NCI-H2029 (cell line): ENCODE measurements around the gene CIAO1.
"Not testable (repeated sequence)": the region's sequence is repeated elsewhere in the genome, so short reads cannot be mapped to it uniquely, and the experiment has no call there.

Experiments used
- DNase-seq: peaks from one replicate; lab custom pipeline; 2025; lab: John Stamatoyannopoulos, UW

CIAO1 gene

GRCh38 chr2:96265840-96266679 lies at the start of gene CIAO1, which contains the start of gene TMEM127:
CIAO1 (plus strand) TSS chr2:96266225; CDS start chr2:96266351, 126 bp downstream.
TMEM127 (minus strand) TSS chr2:96265997; CDS start chr2:96265381, 616 bp downstream.
- DNase-seq: peak; percentile 97

- DNase-seq: no peak
Observed at GRCh38 chr2:96218508-96219131, 47.4 kb upstream of the CIAO1 start.

- DNase-seq: not testable (repeated sequence)
Observed at GRCh38 chr2:96219959-96220358, 46.1 kb upstream of the CIAO1 start.

- DNase-seq: not testable (repeated sequence)
Observed at GRCh38 chr2:96221106-96221505, 44.9 kb upstream of the CIAO1 start.

- no peak for DNase-seq
Observed at GRCh38 chr2:96225016-96225533, 41.0 kb upstream of the CIAO1 start.

- no peak for DNase-seq
Observed at GRCh38 chr2:96231316-96231715, 34.7 kb upstream of the CIAO1 start.

GRCh38 chr2:96233436-96233835 lies 32.6 kb upstream of the CIAO1 start:
- no peak for DNase-seq

- no peak for DNase-seq
Observed at GRCh38 chr2:96233880-96234316, 32.1 kb upstream of the CIAO1 start.

GRCh38 chr2:96236882-96237281 lies 29.1 kb upstream of the CIAO1 start:
- DNase-seq: no peak

GRCh38 chr2:96238266-96238665 lies 27.8 kb upstream of the CIAO1 start:
- DNase-seq: no peak

GRCh38 chr2:96239091-96239490 lies 26.9 kb upstream of the CIAO1 start:
- no peak for DNase-seq

- no peak for DNase-seq
Observed at GRCh38 chr2:96239745-96240264, 26.2 kb upstream of the CIAO1 start.

- DNase-seq: no peak
Observed at GRCh38 chr2:96240341-96241038, 25.5 kb upstream of the CIAO1 start.

- no peak for DNase-seq
Observed at GRCh38 chr2:96241227-96241626, 24.8 kb upstream of the CIAO1 start.

GRCh38 chr2:96241900-96242611 lies 24.0 kb upstream of the CIAO1 start:
- no peak for DNase-seq

- DNase-seq: no peak
Observed at GRCh38 chr2:96243843-96244242, 22.2 kb upstream of the CIAO1 start.

GRCh38 chr2:96245609-96246390 lies 20.2 kb upstream of the CIAO1 start:
- no peak for DNase-seq

GRCh38 chr2:96247009-96247408 lies 19.0 kb upstream of the CIAO1 start:
- no peak for DNase-seq

- DNase-seq: no peak
Observed at GRCh38 chr2:96247896-96248295, 18.1 kb upstream of the CIAO1 start.

- DNase-seq: no peak
Observed at GRCh38 chr2:96248624-96249023, 17.4 kb upstream of the CIAO1 start.

GRCh38 chr2:96249654-96250053 lies 16.4 kb upstream of the CIAO1 start:
- DNase-seq: no peak
